ENCODE results near the gene SOCS7.

DNA sequence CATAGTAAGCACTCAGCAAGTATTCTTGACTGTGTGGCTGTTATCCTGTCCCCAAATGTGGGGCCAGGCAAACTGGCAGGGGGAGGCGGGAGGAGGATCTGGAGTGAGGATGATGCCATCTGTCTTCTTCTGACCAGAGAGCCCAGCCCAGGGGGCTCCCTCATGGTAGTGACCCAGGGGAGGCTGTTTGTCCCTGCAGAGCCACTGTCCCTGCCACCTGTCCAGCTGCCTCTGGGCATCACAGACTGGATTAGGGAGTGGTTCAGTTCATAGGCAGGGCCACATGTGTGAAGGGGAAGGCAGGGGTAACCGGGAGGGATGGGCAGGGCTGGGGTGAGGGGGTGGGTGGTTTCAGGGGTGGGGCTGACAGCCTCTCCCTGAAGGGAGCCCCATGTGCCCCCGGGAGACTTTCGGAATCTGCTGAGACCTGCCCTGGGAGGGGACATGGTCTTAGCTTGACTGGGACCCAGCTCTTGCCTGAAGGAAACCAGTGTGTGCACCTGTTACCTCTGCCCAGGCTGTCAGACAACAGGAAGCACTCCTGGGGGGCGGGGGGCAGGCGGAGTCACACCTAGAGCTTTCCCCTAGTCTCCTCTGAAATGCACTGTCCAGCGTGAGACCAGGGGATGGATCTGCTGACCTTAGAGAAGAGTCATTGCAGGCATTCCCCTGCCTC, 91.8 kb downstream of the SOCS7 start:
- no peak for TF ChIP-seq EZH2 (IDR thresholded peaks at IDR 0.05; ENCODE audit: low read length, missing control alignments)
- TF ChIP-seq, protein P1, sequence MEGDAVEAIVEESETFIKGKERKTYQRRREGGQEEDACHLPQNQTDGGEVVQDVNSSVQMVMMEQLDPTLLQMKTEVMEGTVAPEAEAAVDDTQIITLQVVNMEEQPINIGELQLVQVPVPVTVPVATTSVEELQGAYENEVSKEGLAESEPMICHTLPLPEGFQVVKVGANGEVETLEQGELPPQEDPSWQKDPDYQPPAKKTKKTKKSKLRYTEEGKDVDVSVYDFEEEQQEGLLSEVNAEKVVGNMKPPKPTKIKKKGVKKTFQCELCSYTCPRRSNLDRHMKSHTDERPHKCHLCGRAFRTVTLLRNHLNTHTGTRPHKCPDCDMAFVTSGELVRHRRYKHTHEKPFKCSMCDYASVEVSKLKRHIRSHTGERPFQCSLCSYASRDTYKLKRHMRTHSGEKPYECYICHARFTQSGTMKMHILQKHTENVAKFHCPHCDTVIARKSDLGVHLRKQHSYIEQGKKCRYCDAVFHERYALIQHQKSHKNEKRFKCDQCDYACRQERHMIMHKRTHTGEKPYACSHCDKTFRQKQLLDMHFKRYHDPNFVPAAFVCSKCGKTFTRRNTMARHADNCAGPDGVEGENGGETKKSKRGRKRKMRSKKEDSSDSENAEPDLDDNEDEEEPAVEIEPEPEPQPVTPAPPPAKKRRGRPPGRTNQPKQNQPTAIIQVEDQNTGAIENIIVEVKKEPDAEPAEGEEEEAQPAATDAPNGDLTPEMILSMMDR (conservative IDR thresholded peaks at IDR 0.05 in 1 of 2, IDR thresholded peaks at IDR 0.05 in 1 of 2; ENCODE audit: low read depth in 1 of 2, low read length in 2 of 2): no peak
